ENCODE data around the gene OGFOD3.
"Not testable (repeated sequence)": the region's sequence is repeated elsewhere in the genome, so short reads cannot be mapped to it uniquely, and the experiment has no call there.

OGFOD3 gene

GRCh38 chr17:82386881-82387704, 31.3 kb downstream of the OGFOD3 start:
- no peak for DNase-seq (ENCODE audit: low spot score)

- DNase-seq (ENCODE audit: low spot score), result no peak
Measured at GRCh38 chr17:82386255-82386831, 32.0 kb downstream of the OGFOD3 start.

DNA sequence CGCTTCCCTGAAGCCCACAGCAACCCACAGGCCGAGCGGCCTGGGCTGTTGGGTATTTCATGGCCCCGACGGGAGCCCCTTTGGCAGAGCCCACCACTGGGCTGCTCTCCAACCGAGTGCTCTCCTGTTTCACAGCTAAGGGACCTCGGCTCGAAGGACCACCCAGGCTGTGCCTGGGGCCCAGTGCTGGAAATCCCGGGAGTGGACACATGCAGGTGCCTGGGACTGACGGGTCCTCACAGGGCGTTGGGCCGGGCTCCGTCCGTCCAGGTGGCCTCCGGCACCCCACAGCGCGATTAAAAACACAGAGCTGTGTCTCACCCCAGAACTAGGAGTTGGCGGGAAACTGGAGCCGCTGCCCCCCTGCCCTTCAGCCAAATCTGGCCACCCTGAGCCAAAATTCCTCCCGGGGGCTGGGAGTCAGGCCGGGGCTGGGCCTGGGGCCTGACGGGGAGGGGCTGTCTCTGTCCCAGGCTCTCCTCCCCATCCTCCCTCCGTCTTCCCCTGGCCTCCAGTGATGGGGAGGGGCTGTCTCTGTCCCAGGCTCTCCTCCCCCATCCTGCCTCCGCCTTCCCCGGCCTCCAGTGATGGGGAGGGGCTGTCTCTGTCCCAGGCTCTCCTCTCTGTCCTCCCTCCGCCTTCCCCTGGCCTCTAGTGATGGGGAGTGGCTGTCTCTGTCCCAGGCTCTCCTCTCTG, 32.7 kb downstream of the OGFOD3 start:
- DNase-seq (ENCODE audit: low spot score), result no peak

GRCh38 chr17:82384730-82385481, 33.5 kb downstream of the OGFOD3 start:
- no peak for DNase-seq (ENCODE audit: low spot score)

GRCh38 chr17:82384051-82384729, 34.2 kb downstream of the OGFOD3 start:
- DNase-seq (ENCODE audit: low spot score), result no peak

DNA sequence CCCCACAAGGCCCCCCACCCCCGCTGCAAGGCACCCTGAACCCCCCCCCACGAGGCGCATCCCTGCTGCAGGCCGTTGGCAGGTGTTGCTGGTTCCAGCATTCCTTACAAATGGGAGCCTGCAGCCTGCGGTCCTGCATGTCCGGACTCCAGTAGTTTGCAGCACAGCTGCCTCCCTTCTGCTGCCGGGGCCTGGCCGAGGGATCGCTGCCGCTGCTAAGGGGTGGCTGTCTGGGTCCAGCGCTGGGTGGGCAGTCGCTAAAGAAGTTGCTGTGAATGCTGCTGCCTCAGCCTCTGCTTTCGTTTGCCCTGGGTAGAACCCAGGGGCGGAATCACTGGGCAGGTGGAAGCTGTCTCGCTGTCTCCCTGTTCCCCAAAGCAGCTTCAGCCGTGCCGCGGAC, 35.0 kb downstream of the OGFOD3 start:
- DNase-seq (ENCODE audit: low spot score), result no peak

- no peak for DNase-seq (ENCODE audit: low spot score)
Measured at GRCh38 chr17:82382933-82383255, 35.5 kb downstream of the OGFOD3 start.

DNA sequence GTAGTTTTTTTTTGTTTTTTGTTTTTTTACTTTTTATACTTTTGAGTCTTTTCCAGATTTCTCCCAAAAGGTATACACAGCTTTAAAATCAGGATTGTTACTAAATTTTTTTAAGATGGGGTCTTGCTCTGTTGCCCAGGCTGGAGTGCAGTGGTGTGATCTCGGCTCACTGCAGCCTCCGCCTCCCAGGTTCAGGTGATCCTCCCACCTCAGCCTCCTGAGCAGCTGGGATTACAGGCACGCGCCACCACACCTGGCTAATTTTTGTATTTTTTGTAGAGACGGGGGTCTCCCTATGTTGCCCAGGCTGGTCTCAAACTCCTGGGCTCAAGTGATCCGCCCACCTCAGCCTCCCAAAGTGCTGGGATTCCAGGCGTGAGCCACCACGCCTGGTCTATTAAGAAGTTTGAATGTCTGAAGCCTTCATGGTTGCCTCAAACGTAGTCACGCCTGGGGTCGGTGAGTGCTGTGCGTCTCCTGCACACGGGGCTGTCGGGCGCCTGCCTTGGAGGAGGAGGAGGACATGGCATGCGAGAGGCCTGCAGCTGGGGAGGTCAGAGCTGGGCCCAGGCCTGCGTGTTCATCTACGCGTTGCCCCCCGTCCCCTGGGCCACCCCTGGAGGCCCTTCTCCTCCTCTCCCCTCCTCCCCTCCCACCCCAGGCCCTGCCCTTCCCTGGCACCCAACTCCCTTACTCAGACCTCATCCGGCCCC, 36.0 kb downstream of the OGFOD3 start:
- not testable (repeated sequence) for DNase-seq (ENCODE audit: low spot score)

DNA sequence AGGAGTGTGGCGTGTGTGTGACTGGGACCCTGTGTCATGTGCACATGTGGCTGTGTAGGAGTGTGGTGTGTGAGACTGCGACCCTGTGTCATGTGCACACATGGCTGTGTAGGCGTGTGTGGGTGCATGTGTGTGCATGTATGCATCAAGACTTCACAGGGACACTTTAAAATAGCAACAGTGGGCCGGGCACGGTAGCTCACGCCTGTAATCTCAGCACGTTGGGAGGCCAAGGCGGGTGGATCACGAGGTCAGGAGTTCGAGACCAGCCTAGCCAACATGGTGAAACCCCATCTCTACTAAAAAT, 36.7 kb downstream of the OGFOD3 start:
- DNase-seq (ENCODE audit: low spot score), result not testable (repeated sequence)

- no peak for DNase-seq (ENCODE audit: low spot score)
Measured at GRCh38 chr17:82380860-82381702, 37.3 kb downstream of the OGFOD3 start.

DNA sequence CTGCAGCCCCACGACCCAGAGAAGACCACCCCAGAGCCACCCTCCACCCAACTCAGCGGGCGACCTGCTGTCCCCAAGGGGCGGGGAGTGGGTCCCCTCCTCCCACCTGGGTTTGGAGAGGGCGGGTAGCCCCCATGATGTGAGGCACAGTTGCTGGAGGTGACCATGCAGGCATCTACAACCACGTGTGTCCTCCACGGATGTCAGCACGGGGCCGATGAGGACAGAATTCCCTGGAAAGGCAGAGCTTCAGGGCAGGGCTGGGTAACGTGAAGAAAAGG, 39.7 kb downstream of the OGFOD3 start:
- no peak for DNase-seq (ENCODE audit: low spot score)

DNA sequence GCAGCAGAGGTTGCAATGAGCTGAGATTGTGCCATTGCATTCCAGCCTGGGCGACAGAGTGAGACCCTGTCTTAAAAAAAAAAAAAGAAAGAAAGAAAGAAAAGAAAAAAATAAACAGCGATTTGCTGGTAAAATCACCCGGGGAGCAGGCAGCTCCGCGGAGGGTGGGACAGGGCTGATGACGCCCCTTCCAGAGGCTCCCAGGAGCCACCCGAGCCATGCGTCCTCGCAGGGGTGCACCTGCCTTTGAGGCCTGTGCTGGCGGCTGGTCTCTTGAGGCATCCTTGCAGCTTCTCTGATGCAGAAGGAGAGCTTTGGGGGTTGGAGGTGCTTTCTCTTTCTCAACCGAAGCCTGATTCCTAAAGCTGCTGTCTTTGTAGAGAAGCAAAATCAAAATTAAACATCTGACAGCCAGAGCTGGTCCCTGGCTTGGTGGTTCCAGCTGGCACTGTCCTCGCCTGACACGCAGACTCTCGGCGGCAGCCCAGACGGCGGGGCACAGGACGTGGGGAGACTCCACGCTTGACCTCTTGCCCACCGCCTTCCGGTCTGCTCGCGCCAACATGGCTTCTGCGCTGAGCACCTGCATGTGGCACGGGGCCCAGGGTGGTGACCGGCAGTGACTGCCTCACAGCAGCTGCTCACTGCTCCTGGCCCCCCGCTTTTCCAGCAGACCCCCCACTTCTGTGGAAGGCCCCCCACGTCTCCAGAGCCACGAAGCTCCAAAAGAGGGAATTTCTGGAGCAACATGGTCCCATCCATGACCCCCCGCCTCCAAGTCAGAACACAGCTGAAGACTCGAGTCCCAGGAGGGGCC, 40.3 kb downstream of the OGFOD3 start:
- no peak for DNase-seq (ENCODE audit: low spot score)

DNA sequence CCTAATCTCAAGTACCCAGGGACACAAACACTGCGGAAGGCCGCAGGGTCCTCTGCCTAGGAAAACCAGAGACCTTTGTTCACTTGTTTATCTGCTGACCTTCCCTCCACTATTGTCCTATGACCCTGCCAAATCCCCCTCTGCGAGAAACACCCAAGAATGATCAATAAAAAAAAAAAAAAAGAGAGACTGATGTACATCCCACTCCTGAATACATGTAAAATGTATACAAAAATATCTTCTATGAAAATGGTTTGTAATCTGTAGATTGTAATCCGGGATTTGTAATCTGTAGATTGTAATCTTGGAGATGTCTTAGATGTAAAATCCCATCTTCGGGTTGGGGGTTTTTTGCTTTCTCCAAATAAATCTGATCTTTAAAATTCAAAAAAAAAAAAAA, 41.1 kb downstream of the OGFOD3 start:
- DNase-seq (ENCODE audit: low spot score), result not testable (repeated sequence)

- no peak for DNase-seq (ENCODE audit: low spot score)
Measured at GRCh38 chr17:82376042-82376730, 42.2 kb downstream of the OGFOD3 start.

GRCh38 chr17:82375359-82376041, 42.9 kb downstream of the OGFOD3 start:
- no peak for DNase-seq (ENCODE audit: low spot score)

GRCh38 chr17:82374626-82375331, 43.6 kb downstream of the OGFOD3 start:
- DNase-seq (ENCODE audit: low spot score), result no peak

DNA sequence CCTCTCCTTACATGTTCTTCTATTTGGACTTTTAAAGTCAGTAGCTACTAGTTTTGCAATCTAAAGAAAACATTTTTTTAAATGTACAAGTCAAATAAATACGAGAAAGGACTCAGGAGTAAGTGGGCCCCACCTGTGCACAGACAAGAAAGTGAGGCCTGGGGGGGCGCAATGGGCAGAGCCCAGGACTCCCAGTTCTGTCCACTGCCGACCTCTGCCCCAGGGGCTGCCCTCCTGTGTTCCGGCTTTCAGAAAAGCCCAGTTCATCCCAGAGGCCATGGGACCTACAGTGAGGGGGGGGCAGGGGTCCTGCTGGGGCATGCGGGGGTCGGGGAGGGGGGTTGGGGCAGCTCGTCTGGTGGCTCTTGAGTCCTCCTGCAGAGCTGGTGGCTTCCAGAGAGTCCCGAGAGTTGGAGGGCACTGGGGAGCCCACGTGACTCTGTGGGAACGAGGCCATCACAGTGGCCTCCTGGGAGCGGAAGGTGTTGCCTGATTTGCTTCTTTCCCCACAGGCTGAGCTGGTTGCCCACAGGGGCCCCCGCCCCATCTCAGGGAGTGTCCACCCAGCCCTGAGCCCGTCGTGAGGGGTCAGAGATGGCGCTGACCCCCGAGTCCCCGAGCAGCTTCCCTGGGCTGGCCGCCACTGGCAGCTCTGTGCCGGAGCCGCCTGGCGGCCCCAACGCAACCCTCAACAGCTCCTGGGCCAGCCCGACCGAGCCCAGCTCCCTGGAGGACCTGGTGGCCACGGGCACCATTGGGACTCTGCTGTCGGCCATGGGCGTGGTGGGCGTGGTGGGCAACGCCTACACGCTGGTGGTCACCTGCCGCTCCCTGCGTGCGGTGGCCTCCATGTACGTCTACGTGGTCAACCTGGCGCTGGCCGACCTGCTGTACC, 44.4 kb downstream of the OGFOD3 start:
- no peak for DNase-seq (ENCODE audit: low spot score)
